ENCODE measurements around the gene MSH3.

DNA sequence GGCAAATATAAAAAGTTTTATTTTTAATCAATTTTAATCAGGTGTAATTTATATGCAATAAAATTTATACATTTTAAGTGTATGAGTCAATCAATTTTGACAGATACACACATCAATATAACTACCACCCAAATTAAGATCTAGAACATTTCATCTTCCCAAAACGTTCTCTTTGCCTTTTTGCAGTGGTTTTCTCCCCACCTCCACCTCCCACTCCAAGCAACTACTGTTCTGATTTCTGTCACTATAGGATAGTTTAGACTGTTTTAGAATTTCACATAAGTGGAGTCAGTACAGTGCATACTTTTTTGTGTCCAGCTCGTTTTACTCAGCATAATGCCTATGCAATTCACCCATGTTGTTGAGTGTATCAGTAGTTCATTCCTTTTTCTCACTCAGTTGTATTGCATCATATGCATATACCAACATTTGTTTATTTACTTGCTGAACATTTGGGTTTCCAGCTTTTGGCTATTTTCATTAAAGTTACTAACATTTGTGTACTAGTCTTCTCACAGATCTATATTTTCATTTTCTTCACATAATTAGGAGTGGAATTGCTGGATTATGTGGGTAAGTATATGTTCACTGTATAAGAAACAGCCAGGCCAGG is 52.5 kb downstream of the MSH3 start:
- TF ChIP-seq, protein P1, sequence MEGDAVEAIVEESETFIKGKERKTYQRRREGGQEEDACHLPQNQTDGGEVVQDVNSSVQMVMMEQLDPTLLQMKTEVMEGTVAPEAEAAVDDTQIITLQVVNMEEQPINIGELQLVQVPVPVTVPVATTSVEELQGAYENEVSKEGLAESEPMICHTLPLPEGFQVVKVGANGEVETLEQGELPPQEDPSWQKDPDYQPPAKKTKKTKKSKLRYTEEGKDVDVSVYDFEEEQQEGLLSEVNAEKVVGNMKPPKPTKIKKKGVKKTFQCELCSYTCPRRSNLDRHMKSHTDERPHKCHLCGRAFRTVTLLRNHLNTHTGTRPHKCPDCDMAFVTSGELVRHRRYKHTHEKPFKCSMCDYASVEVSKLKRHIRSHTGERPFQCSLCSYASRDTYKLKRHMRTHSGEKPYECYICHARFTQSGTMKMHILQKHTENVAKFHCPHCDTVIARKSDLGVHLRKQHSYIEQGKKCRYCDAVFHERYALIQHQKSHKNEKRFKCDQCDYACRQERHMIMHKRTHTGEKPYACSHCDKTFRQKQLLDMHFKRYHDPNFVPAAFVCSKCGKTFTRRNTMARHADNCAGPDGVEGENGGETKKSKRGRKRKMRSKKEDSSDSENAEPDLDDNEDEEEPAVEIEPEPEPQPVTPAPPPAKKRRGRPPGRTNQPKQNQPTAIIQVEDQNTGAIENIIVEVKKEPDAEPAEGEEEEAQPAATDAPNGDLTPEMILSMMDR (IDR thresholded peaks at IDR 0.05): no peak
- no peak for TF ChIP-seq RAD21 (conservative IDR thresholded peaks at IDR 0.05 in 1 of 2, IDR thresholded peaks at IDR 0.05 in 1 of 2)
- no peak for TF ChIP-seq KDM1A (IDR thresholded peaks at IDR 0.05; ENCODE audit: low read depth)
- no peak for TF ChIP-seq ZFP36 (IDR thresholded peaks at IDR 0.05; ENCODE audit: borderline replicate concordance, partially characterized antibody)
- no peak for TF ChIP-seq REST (IDR thresholded peaks at IDR 0.05)
